ENCODE results near the gene PRM2. TPM values are rescaled to one million over a fixed set of nuclear protein-coding genes. Genes with fewer than 3 reads are reported as not detected.

The PRM2 gene
- total and polyA plus RNA-seq, 2 donors (not counting 3 experiments of a cell fraction or from before 2014, with no cell fraction given), result not detected

DNA sequence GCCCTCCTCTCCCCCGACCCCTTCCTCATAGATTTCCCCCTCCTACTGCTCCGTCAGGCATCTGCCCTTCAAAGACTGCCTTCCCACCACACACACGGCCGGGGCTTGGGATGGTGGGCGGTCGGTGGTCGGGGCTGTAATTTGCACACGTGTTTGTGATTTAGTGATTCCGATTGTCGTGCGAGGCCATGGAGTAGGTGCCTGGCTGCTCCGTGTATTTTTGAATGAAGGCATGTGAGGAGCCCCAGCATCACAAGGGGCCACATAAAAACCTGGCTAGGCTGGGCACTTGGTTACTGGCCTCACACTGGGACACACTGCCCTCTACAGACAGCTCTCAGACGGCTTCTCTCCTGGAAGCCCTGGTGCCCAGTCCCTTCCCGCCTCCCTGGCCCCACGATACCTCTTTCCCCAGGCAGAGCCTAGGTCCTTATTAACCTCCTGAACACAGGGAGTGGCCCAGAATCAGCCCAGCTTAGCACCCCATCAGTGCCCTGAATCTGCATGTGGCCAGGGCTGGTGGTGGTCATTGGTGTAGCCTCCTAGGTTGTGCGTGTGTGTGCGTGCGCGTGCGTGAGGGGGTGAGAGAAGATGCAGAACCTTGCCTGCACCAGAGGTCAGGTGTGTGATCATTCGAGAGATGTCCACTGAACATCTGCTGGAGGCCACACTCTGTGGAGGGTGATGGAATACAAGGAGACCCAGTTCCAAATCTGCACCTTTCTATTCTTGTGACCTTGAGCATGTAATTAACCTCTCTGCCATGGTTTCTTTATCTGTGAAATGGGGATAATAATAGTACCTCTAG is 18.9 kb downstream of the PRM2 start:
- H3K4me1 ChIP-seq (ENCODE audit: control insufficient read depth, extremely low read depth, insufficient read depth, low read length), result peaks cover 10% of the 10 kb centered on the region
- FAIRE-seq (peak; percentile 95), DNase-seq (ENCODE audit: low read depth, low spot score) (peak; percentile 79)
- H3K9ac ChIP-seq (replicated peaks; ENCODE audit: extremely low read depth, insufficient read depth, low read length), result no peak overlapping the region
- intact Hi-C loops (cut with micrococcal nuclease) (loop anchor here (1.0 to 10.0 kb wide), 7 partner anchors 55 to 410 kb away; partner anchors contain the start of gene SNN), dilution Hi-C loops (cut with MboI; ENCODE audit: extremely low pct_ligation_motif_present, low sequenced_read_pairs) (no loop called here)
- TF ChIP-seq POLR2A (IDR thresholded peaks at IDR 0.05; ENCODE audit: low read depth, low read length) (no peak), FOS (IDR thresholded peaks at IDR 0.05; ENCODE audit: borderline replicate concordance, insufficient read depth, low read length) (no peak), JUN (IDR thresholded peaks at IDR 0.05; ENCODE audit: borderline replicate concordance, insufficient read depth, insufficient read length, low read depth) (no peak), EZH2 (IDR thresholded peaks at IDR 0.05; ENCODE audit: borderline replicate concordance, low read depth, low read length, severe bottlenecking) (no peak), MAX (IDR thresholded peaks at IDR 0.05; ENCODE audit: insufficient read depth, insufficient read length) (no peak)
- TF ChIP-seq, protein P1, sequence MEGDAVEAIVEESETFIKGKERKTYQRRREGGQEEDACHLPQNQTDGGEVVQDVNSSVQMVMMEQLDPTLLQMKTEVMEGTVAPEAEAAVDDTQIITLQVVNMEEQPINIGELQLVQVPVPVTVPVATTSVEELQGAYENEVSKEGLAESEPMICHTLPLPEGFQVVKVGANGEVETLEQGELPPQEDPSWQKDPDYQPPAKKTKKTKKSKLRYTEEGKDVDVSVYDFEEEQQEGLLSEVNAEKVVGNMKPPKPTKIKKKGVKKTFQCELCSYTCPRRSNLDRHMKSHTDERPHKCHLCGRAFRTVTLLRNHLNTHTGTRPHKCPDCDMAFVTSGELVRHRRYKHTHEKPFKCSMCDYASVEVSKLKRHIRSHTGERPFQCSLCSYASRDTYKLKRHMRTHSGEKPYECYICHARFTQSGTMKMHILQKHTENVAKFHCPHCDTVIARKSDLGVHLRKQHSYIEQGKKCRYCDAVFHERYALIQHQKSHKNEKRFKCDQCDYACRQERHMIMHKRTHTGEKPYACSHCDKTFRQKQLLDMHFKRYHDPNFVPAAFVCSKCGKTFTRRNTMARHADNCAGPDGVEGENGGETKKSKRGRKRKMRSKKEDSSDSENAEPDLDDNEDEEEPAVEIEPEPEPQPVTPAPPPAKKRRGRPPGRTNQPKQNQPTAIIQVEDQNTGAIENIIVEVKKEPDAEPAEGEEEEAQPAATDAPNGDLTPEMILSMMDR (IDR thresholded peaks at IDR 0.05; ENCODE audit: extremely low read depth in 1 of 2, insufficient read depth in 1 of 2, low read depth in 1 of 2, low read length in 2 of 2), result peak; percentile 87 to 95
- no peaks in the 10 kb centered on the region for H3K9me1 ChIP-seq (replicated peaks; ENCODE audit: control insufficient read depth, extremely low read depth, insufficient read depth, low read length)
- H3K9me3 ChIP-seq (replicated peaks; ENCODE audit: control insufficient read depth, insufficient read depth, low read length), result no peaks in the 10 kb centered on the region
- H3K27me3 ChIP-seq (ENCODE audit: control insufficient read depth in 2 of 2, insufficient read depth in 2 of 2, low read length in 2 of 2), result peaks cover 0 to 1% of the 10 kb centered on the region in 2 experiments
- POLR2A ChIA-PET, result interaction anchor here (1.0 kb wide), 1 partner anchor 99 kb away, joined by 4 read pairs; no protein-coding TSS in a partner anchor
- no peaks in the 10 kb centered on the region for H3K79me2 ChIP-seq (ENCODE audit: control insufficient read depth, insufficient read depth, low read length)
- peak overlapping the region; percentile 78 for H3K4me2 ChIP-seq (ENCODE audit: insufficient read depth, low read length)
- no peaks in the 10 kb centered on the region for H4K20me1 ChIP-seq (replicated peaks; ENCODE audit: control insufficient read depth, extremely low read depth, insufficient read depth, low read length)
- H2AFZ ChIP-seq (ENCODE audit: low read depth, low read length), result peak overlapping the region; percentile 47
- H3K27ac ChIP-seq (ENCODE audit: insufficient read depth, low read depth, low read length), result no peak overlapping the region
- no TSS peak for BruUV-seq (replicated peaks)
- peak overlapping the region; percentile 43 to 89 (median 73) for H3K4me3 ChIP-seq (replicated peaks in 1 of 3; ENCODE audit: insufficient read depth in 1 of 3, low read depth in 1 of 3, low read length in 3 of 3)
- H3K36me3 ChIP-seq (ENCODE audit: control insufficient read depth in 2 of 2, extremely low read depth in 1 of 2, insufficient read depth in 2 of 2, low read length in 2 of 2), result no peaks in the 10 kb centered on the region
- CTCF ChIA-PET, result interaction anchor here (0.6 to 8.3 kb wide), 26 partner anchors 11 to 308 kb away, joined by 3 to 347 read pairs (median 8); partner anchors contain the start of gene TNP2

All from endothelial cell of umbilical vein (primary cell).